DMS114 treated with DMSO at 0.1 percent for 48 hours (cell line): ENCODE data around the gene CYTH3.
"Not testable (repeated sequence)": the region's sequence is repeated elsewhere in the genome, so short reads cannot be mapped to it uniquely, and the experiment has no call there.

Source experiments
- DNase-seq: peaks from one replicate; lab custom pipeline; 2025; ENCODE audit not compliant: unreplicated experiment; lab: John Stamatoyannopoulos, UW

CYTH3 gene

DNA sequence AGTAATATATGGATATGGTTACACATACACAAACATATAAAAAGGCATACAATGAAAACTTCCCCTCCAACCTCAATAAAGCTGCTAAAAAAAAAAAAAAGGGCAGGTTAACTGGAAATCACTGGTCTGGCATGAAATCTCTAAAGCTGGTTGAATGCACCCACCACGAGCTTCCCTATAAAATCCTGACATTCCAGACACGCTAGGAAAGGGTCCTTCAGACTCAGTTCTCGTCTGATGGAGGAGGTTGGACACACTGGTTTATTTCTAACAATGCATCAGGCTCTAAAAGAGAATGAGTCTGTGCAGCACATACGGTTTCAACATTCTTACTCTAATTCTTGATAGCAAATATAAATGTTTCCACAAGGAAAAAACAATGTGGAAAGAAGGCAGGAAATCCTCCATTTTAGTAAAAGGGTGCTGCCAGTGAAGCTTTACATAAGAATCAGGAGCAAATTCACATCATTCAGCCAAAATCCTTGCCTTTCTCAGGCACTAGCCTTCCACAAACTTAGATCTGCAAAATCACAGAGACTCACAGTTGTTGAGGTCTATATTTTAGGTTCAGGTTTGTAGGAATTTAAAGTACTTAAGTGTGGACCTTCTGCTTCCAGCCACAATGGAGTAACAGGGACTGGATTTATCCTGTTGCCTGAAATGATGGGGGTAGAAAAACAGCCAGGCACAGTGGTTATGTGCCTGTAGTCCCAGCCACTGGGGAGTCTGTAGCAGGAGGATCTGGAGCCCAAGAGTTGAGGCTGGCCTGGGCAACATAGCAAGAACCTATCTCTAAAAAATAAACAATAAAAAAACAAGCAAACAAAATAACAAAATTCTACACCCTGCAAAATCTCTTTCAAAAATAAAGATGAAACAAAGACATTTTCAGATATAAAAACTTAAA, 73.5 kb downstream of the CYTH3 start:
- no peak for DNase-seq

DNA sequence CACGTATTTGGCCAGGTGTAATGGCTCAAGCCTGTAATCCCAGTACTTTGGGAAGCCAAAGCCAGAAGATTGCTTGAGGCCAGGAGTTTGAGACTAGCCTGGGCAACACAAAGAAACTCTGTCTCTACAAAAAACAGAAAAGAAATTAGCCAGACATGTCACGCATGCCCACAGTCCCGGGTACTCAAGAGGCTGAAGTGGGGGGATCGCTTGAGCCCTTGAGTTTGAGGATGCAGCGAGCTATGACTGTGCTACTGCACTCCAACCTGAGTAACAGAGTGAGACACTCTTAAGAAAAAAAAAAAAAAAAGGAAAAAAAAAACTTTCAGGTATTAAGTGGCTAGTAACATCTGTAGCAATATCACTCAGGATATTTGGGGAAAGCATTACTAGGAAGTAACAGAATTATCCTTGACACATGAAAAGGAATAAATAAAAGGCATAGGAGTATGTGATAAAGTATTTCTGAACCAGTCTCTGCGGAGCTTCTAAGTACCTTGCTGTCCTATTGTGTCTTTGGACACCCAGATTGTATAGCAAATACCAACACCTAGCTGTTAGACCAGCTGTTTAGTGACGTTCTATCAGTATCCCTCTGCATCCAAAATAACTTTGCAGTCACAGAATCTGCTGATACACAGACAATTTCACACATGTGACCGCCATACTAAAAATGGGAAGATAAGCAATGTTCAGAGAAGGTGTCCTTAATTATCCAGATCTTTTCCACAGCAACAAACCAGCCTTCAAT, 74.4 kb downstream of the CYTH3 start:
- no peak for DNase-seq

DNA sequence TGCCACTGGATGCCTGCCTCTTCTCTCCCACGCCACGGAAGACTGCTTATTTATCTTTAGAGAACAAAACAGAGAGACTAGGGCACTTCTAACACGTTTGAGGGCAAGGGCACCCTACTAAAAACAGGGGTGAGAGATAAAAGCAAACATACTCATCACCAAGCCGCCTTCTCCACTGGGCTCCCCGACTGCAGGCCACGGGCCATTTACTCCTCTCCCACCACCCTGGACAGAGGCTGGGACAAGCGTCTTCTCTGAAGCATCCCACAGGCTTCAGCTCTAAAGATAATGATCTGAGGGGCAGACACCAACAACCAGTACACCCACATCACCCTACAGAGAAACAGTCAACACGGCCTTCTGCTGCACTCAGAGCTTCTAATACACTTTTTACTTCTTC, 78.7 kb downstream of the CYTH3 start:
- no peak for DNase-seq

DNA sequence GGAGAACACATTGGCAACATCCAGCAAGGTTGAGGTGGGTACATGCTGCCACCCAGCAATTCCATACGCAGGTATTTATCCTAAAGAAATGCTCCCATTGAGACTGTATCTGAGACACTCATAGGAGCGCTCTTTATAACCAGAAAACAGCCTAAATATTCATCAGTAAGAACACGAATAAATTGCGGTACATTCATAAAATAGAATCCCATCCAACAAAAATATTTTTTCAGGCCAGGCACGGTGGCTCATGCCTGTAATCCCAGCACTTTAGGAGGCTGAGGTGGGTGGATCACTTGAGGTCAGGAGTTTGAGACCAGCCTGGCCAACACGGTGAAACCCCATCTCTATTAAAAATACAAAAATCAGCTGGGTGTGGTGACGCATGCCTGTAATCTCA, 81.9 kb downstream of the CYTH3 start:
- not testable (repeated sequence) for DNase-seq

DNA sequence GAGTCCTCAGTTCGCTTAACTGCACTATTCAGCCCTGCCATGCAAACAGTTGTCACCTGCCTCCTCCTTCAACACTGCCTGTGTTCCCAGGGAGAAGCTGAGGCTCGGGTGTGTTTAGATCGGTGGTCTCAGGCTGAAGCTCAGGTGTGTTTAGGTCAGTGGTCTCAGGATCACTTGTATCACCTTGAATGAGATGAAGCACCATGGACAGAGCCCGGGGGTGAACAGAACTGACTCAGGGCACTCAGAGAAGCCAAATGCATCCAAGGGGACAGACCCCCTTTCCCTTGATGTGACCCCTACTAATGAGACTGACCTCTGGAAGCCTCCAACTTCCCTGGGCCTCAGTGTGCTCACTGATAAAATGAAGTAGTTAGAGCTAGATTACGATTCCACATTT, 84.0 kb downstream of the CYTH3 start:
- no peak for DNase-seq

DNA sequence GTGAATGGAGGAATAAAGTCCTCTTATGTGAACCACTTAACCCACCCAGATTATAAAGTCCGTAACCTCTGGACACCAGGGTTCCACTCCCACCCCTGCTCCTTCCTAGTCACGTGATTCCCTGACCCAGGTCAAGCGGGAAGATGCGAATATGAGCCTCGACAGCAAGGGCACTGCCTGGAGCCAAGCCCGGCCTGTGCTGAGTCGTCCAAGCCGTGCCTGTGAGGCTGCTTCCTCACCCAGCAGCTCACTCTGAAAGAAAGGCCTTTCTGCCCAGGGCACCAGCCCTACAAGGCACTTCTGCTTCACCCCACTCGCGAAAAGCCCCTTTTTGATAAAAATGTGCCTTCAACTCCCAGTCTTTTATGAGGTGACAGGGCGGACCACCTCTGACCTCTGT, 85.8 kb downstream of the CYTH3 start:
- no peak for DNase-seq

DNA sequence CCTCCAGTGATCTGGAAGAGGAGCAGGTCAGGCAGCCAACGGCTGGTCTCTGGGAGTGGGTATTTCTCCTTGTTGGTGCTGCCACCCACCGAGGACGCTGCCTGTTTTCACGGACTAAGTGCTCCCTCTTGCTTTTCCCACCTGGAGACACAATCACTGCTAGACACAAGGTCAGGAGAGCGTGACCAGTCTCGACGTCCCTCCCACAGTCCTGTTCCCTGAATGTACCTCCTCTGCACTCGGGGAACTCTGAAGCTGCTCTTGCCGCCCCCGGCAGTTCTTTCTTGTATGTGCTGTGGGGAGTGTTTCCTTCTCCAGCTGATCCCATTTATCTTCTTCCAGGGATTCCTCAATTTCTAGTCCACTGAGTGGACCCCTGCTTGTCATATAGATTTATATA, 89.4 kb downstream of the CYTH3 start:
- DNase-seq, result no peak

DNA sequence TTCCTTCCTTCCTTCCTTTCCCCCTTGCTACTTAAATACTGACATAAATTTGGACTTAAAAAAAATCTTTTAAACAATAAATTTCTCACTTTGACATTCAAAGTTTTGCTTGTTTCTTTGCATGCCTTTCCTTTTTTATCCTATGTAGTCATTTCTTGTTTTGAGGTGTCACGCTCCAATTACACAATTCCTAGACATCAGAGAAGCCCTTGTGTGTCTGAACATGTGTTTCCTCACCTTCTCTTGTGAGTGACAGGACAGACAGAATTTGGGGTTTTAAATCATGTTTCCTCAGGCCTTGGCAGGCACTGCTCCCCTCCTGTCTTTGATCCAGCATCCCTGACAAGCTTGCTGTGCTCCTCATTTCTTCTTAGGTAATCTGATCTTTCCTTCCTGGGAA, 91.3 kb downstream of the CYTH3 start:
- no peak for DNase-seq

DNA sequence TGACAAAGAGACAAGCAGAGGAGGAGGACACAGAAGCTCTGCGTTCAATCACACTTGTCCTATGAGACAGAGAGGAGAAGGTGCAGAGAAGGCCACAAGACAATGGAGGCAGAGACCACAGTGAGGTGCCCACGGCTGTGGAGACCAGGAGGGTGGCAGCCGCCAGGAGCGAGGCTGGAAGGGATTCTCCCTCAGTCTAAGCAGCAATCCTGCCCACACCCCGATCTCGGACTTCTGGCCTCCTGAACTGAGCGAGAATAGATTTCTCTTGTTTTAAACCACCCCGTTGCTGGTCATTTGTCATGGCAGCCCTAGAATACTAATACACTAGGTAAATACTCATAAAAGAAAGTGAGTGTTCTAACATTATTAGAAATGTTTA, 92.1 kb downstream of the CYTH3 start:
- DNase-seq, result no peak

DNA sequence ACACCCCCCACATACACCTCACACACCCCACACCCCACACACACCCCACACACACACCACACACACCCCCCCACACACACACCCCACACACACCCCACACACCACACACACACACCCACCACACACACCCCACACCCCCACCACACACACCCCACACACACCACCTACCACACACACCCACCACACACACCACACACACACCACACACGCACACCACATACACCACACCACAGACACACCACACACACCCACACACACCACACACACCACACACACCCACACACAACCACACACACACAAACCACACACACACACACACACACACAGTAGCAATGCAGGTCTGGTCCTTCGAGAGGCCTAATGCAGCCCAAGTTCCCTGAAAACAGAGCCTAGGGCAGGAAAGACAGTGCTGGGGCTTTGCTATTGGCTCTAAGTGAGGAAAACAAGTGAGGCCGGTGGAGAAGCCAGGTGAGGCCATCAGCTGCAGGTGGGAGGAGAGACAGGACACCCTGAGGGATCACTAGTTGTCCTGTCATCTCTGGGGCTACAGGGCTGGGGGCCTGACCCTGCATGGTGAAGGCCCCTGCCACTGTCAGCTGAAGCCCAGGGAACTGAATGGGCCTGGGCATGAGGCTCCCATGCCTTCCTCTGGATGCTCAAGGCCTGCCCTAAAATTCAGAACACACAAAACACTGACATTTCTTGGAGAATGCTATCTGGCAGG, 92.6 kb downstream of the CYTH3 start:
- DNase-seq, result no peak

DNA sequence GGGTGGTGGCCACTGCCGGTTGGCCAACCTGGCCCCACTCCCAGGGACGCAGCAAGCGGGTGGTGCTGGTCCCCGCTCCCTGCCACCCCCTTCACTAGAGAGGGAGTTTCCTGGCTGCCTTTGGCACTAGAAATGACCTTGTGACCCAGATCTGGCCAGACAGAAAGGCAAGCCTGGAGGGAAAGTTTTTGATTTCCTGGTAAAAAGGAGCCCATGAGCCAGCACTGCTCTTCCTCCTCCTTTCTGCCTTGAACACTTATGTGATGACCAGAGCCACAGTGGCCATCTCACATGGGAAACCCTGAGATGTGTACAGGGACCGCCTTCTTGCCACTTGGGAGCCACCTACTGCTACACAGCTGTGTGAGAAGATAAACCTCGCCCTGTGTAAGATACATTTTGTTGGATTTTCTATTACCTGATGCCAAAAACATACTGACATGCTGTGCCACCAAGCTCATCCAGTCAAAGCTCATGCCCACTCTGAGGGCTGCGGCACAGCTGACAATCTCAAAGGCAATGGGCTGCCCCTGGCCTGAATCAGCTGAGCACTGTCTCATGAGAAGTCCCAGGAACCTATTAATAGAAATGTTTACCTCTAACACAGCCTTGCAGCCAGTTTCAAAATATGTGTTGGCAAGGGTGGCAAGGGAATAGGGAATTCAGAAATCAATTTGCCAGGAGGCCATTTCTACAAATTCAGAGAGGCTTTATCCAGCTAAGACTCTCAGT, 94.0 kb downstream of the CYTH3 start:
- DNase-seq, result no peak

DNA sequence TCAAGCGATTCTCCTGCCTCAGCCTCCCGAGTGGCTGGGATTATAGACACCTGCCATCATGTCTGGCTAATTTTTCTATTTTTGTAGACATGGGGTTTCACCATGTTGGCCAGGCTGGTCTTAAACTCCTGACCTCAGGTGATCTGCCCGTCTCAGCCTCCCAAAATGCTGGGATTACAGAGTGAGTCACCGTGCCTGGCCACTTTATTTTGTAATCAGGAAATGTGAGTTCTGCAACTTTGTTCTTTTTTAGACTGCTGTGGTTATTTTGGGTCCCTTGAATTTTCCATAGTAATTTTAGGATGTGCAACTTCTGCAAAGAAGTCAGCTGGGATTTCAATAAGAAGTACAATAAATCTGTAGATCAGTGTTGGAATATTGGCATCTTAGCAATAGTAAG, 96.8 kb downstream of the CYTH3 start:
- DNase-seq, result no peak

DNA sequence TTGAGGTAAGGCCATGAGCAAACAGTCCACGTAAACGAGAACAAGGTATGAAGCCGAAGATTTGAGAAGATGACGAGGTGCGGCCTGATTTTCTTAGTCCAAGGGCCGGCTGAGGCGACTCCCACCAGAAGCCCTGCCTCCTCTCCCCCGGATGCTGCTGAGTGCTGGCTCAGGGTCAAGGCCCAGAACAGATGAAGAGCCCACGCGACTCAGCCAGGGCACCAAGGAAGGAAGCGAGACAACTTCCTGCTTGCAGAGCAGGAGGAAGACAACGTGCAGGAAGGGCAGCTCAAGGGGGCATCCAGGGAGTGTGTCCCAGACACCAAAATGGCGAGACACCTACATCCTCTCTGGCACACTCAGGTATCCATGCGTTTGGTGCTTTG, 99.5 kb downstream of the CYTH3 start:
- DNase-seq, result no peak

DNA sequence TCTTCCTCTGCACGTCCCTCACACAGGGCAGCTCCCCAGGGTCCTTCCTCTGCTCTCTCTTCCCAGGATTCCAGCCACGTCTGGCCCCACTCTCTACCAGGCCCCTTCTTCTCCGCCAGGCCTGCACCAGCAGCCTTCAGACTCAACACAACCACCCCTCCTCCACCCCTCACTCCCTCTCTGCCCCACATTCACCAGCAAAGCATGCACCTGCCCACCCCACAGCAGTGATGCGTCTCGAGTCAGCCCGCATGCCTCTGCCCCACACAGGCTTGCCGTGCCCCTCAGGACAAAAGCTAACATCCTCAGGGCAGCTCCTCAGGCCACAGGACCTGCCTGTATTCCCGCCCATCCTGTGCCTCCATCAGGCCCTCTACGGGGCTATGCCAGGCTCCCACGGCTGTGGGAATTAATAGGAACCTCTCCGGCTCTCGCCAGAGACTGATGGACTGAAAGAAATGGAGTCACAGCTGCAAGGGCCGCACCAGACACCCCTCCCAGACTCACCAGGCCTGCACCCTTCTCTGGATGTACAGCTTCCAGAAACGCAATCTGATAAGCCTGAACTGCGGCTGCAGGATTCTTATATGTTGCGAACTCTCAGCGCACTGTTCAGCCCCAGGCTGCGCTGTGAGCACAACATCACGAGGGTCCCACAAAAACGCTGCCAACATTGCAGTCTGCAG, 100.1 kb downstream of the CYTH3 start:
- DNase-seq, result no peak

DNA sequence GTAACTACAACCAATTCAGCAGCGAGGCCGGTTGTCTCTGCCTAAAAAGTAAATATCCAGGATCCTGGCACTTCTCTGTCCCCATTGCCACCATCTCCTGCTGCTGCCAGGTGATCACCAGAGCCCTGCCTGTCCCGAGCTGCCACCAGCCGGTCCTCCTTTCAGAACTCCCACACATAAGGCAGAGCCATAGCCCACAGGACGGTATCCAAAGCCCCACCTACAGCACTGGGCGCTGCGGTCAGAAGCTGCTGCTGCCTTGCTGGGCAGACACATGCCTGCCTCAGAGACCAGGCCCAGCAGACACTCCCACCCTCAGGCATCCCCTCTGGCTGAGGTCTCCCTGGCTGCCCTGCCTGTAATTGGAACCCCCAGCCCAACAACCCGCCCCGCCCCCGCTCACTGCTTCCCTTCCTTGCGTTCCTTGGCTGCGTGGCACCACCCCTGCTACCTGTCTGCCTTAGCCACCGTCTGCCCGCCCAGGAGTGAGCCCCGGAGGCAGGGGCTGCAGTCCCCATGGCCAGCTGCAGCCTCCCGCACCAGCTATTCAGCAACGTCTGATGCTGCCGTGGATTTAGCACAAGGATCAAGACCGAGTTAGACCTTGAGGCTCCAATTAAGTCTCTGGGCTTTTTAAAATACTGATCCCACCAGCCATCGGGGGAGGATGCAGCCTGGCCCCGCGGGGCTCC, 100.7 kb downstream of the CYTH3 start:
- no peak for DNase-seq

DNA sequence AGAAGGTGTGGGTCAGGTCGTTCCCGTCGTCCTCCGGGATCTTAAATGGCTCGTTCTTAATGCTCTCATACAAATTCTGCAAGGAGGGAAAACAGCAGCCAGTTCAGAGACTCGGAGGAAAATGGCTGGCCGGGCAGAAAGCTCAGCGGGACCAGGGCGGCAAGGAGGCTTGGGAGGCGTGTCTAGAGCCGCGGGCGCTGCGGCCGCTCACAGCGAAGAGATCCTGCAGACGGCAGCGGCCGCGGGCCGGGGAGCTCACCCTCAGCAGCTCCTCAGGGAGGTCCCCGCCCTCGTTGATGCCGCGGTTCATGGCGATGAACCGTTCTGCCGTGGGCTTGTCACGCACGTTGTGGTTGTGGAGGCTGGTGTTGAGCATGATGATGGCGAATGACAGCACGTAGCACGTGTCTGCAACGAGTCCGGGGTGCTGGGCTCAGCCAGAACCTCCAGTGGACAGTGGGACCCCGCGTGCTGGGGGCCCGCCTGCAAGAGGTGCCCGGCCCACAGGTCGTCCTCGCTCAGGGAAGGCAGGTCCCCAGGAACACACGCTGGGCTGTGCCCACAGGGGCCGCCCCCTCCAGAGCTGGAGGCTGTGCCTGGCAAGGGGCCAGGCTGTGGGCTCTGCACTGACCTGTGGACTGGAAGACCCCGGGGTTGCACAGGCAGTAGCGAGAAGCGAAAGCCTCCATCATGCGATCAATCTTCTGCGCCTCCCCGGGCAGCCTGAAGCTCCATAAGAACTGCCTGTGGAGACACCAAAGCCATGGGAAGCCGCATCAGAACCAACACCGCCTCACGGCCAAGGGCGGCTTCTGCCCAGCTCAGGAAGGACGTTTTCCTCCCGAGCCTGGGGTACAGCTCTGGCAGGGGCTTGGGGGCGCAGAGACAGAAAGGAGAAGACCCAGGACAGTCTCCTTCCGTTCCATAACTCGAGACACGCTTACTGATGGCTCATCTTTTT, 101.6 kb downstream of the CYTH3 start:
- no peak for DNase-seq

DNA sequence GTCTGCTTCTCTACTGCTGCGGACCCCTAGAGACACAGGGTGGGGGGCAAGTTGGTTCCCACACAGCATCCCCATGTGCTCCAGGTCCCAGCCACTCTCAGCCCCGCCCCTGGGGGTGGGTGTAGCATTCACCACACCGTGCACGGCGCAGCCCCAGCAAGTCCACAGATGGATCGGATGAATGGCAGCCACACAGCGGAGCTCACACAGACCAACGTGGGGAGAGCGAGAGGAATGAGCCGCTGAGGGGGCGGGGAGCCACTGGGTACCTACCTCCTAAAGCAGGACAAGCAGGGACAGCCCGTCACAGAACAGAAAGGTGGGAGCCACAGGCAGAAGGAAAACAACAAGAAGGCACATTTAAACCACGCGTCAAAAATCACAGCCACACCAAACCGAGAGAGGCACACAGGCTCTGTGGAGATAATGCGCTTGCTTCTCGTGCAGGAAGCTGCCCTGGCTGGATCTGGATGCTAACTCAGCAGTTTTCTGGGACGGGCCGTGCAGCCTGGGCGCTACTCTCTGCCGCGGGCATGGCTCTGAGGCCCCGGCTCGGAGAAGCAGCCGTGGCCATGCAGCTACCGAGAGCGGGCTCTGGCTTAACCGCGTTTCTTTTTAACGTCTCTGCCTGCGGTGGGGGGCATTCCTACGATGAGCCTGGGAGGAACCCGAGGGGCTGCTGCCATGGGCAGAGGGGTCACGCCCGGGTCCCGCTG, 102.5 kb downstream of the CYTH3 start:
- no peak for DNase-seq

DNA sequence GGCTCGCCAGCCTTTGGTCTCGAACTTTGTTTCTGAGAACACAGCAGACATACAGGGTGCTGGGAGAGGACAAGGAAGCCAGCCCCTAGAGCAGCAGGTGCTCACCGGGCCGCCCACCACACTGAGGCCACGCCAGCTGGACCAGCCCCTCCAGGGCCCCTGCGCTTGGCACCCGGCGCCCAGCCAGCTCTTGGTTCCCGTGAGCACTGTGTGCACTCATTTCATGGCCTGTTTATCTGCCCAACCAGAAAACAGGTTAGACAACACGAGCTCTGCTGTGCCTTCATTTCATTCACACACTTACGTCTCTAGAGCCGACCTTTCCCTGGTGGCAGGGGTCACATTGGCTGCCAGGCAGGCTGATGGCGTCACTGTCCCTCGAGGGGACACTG, 104.0 kb downstream of the CYTH3 start:
- no peak for DNase-seq
